Measurements from ENCODE around the gene WDR18.

WDR18 gene

GRCh38 chr19:1007399-1008251, 23.5 kb downstream of the WDR18 start:
- no peak for TF ChIP-seq CTCF (IDR thresholded peaks at IDR 0.05; ENCODE audit: low read depth, low read length)
- H3K4me3 ChIP-seq (ENCODE audit: low read depth, low read length): no peak overlapping the region

GRCh38 chr19:1008268-1009040, 24.3 kb downstream of the WDR18 start:
- TF ChIP-seq CTCF (IDR thresholded peaks at IDR 0.05; ENCODE audit: low read depth, low read length): no peak
- H3K4me3 ChIP-seq (ENCODE audit: low read depth, low read length): peak overlapping the region; percentile 39

- H3K4me3 ChIP-seq (ENCODE audit: low read depth, low read length): peak overlapping the region; percentile 39
- TF ChIP-seq CTCF (IDR thresholded peaks at IDR 0.05; ENCODE audit: low read depth, low read length): no peak
These were observed 25.2 kb downstream of the WDR18 start for GRCh38 chr19:1009041-1009980.

- H3K4me3 ChIP-seq (ENCODE audit: low read depth, low read length): no peak overlapping the region
- TF ChIP-seq CTCF (IDR thresholded peaks at IDR 0.05; ENCODE audit: low read depth, low read length): no peak
These were observed 25.9 kb downstream of the WDR18 start for GRCh38 chr19:1009981-1010538.

- TF ChIP-seq CTCF (IDR thresholded peaks at IDR 0.05; ENCODE audit: low read depth, low read length): no peak
- no peak overlapping the region for H3K4me3 ChIP-seq (ENCODE audit: low read depth, low read length)
These were observed 26.7 kb downstream of the WDR18 start for GRCh38 chr19:1010586-1011510.

GRCh38 chr19:1011831-1012333, 27.7 kb downstream of the WDR18 start:
- no peak overlapping the region for H3K4me3 ChIP-seq (ENCODE audit: low read depth, low read length)
- no peak for TF ChIP-seq CTCF (IDR thresholded peaks at IDR 0.05; ENCODE audit: low read depth, low read length)

All from WI38 (cell line).